Right cardiac atrium (tissue), 5 donors: ENCODE data around the gene KRT32. TPM values are rescaled to one million over a fixed set of nuclear protein-coding genes. Genes with fewer than 3 reads are reported as not detected.
A peak's percentile ranks its signal among the peaks of the same experiment; 100 is the strongest.

ENCODE experiments used
- ATAC-seq, 2 donors: fragments of 200-7000 bp; cut with Tn5 transposase; one replicate each; pipeline versions ENCODE4 v1.8.0 to v1.9.1; 2020; ENCODE audit warnings: moderate library complexity in 2 of 2, mild to moderate bottlenecking in 1 of 2
- DNase-seq, 3 donors: peaks; one replicate each; pipeline ENCODE4 v3.0.0-alpha.2; 2020
- H3K27ac ChIP-seq: one replicate; pipeline ENCODE4 v1.5.1; 2013; ENCODE audit warnings: mild to moderate bottlenecking, low read length, control low read depth, moderate library complexity
- H3K27me3 ChIP-seq: one replicate; pipeline ENCODE4 v1.6.1; 2013; ENCODE audit not compliant: control insufficient read depth, insufficient read depth
- H3K4me1 ChIP-seq: one replicate; pipeline ENCODE4 v1.6.1; 2013; ENCODE audit warnings: low read length; ENCODE audit not compliant: control insufficient read depth, insufficient read depth
- H3K4me3 ChIP-seq: one replicate; pipeline ENCODE4 v1.5.1; 2013; ENCODE audit warnings: low read length, control low read depth
- H3K9me3 ChIP-seq: one replicate; pipeline ENCODE4 v1.6.1; 2013; ENCODE audit warnings: low read length; ENCODE audit not compliant: control insufficient read depth
- WGBS: extraction: QIAGEN DNeasy Blood & Tissue Kit; methylation state at CpG from one replicate; pipeline ENCODE4 v1.1.7; 2013; 5-methylcytosine and 5-hydroxymethylcytosine counted together
- intact Hi-C, 4 donors: fragments of 100-400 bp; cut with DNase I; formaldehyde crosslinking; loops; one replicate each; pipeline versions ENCODE4 v1.11.0 to v1.14.0; 2022 to 2023
- polyA plus RNA-seq: library from polyadenylated mRNA; stranded (reverse); fragments of 200-250 nt; gene quantifications from one replicate; pipeline ENCODE4 v1.2.3, GENCODE V29; 2013
- total RNA-seq, 4 donors: library from RNA; stranded (reverse); fragmentation: NEBNext Ultra II Directional; extraction: Animal tissue kit (Norgen Biotek cat#: 25700); gene quantifications; one replicate each; pipeline ENCODE4 v1.2.1, GENCODE V29; 2021
- donor health status: healthy with polysubstance abuse.
- donor health status: DM: no; HTN: yes; CAD: no.
- donor health status: DM: no; HTN: no; CAD: no.
- donor health status: DM: no; HTN: yes; CAD: no; lungs with severe emphysema.
- donor health status: DM: yes; HTN: yes; CAD: no.

The KRT32 gene
- total and polyA plus RNA-seq, 5 donors: not detected

- H3K27ac ChIP-seq: no peak within 1 kb of the TSS
- intact Hi-C loops: no loop called here
- no peaks in the 10 kb centered on the region for H3K27me3 ChIP-seq
- WGBS: 85% methylated on average over 17 of the region's 17 CpGs
- H3K4me3 ChIP-seq: no peak within 1 kb of the TSS
- H3K9me3 ChIP-seq: no peaks in the 10 kb centered on the region
- DNase-seq (no peak), ATAC-seq (no peak)
- no peaks in the 10 kb centered on the region for H3K4me1 ChIP-seq
Measured at GRCh38 chr17:41505007-41505808, 38.0 kb upstream of the KRT32 start, which contains the start of gene KRT13. Gene KRT13, minus strand, starts transcription at chr17:41505612. Its CDS starts 62 bp downstream, at chr17:41505550.

- WGBS: 69% methylated on average over 8 of the region's 8 CpGs
- intact Hi-C loops: no loop called here
- H3K27me3 ChIP-seq: no peaks in the 10 kb centered on the region
- no peak overlapping the region for H3K27ac ChIP-seq
- DNase-seq: no peak
- no peak overlapping the region for H3K4me3 ChIP-seq
- no peak for ATAC-seq
- no peaks in the 10 kb centered on the region for H3K9me3 ChIP-seq
- H3K4me1 ChIP-seq: no peaks in the 10 kb centered on the region
Measured at GRCh38 chr17:41504246-41504977, 37.2 kb upstream of the KRT32 start.

- Histone ChIP-seq H3K27me3 (no peaks in the 10 kb centered on the region), H3K4me1 (no peaks in the 10 kb centered on the region), H3K9me3 (no peaks in the 10 kb centered on the region), H3K4me3 (no peak overlapping the region), H3K27ac (no peak overlapping the region)
- ATAC-seq: no peak
- WGBS: 79% methylated on average over 9 of the region's 9 CpGs
- DNase-seq: no peak
- intact Hi-C loops: no loop called here
Measured at GRCh38 chr17:41503202-41503601, 36.0 kb upstream of the KRT32 start.

- DNase-seq (no peak), ATAC-seq (peak in 1 of 2 donors; percentile 9)
- H3K27ac ChIP-seq: no peak overlapping the region
- H3K4me1 ChIP-seq: no peaks in the 10 kb centered on the region
- 58% methylated on average over 15 of the region's 15 CpGs for WGBS
- intact Hi-C loops: no loop called here
- H3K9me3 ChIP-seq: no peaks in the 10 kb centered on the region
- no peak overlapping the region for H3K4me3 ChIP-seq
- H3K27me3 ChIP-seq: no peaks in the 10 kb centered on the region
Measured at GRCh38 chr17:41500131-41500911, 33.1 kb upstream of the KRT32 start.

- DNase-seq (no peak), ATAC-seq (no peak)
- WGBS: 76% methylated on average over 5 of the region's 5 CpGs
- no peaks in the 10 kb centered on the region for H3K4me1 ChIP-seq
- intact Hi-C loops: no loop called here
- no peaks in the 10 kb centered on the region for H3K27me3 ChIP-seq
- H3K4me3 ChIP-seq: no peak overlapping the region
- no peak overlapping the region for H3K27ac ChIP-seq
- no peaks in the 10 kb centered on the region for H3K9me3 ChIP-seq
Measured at GRCh38 chr17:41499714-41500113, 32.5 kb upstream of the KRT32 start.

DNA sequence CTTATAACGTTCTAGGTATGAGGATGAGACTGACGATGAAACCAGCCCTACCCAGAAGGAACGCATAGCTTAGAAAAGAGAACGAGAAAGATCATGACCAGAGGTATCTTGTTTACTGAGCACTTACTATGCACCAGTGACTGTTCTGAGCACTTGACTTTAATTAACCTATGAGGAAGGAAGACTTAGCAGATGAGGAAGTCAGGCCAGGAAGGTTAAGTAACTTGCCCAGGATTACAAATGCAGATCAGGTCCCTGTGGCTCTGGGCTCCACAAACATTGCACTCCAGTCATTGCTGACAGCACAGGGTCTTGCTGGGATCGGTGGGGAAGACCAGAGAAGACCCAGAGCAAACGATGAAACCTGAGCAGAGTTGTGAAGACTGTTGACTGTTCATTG is 31.1 kb upstream of the KRT32 start:
- Histone ChIP-seq H3K27me3 (no peaks in the 10 kb centered on the region), H3K9me3 (no peaks in the 10 kb centered on the region), H3K4me3 (no peak overlapping the region), H3K27ac (no peak overlapping the region), H3K4me1 (no peaks in the 10 kb centered on the region)
- DNase-seq: no peak
- 53% methylated on average over 6 of the region's 6 CpGs for WGBS
- ATAC-seq: no peak
- intact Hi-C loops: no loop called here

DNA sequence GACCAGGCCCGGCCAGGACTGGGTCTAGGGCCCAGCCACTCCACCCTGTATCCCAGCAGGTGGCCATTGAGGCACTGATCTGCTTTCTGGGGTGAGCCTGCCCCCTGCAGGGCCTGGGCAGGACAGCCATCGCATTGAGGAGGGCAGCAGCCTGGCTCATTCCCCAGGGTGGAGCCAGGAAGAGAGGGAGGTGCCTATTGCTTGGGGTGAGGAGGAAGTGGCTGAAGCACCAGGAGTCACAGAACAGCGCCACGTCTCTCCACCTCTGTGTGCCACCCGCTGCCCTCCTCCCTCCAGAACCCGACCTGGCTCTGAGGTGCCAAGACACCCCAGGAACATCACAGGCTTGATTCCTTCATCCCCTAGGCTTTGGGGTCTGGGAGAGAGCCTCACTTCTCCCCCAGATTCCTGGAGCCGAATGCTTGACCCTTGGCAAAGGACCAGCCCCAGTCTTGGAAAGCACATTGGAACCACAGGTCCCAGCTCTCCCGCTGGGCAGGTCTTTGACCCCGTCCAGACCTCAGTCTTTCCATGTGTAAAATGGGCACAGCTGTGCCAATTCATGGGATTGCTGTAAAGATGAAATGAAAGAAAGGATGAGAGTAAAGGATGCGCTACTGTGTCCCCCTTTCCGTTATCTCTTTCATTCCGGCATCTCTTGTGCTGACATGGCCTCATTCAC is 29.8 kb upstream of the KRT32 start:
- peak; percentile 72 to 84 (median 84) for DNase-seq
- intact Hi-C loops: no loop called here
- H3K27me3 ChIP-seq: no peaks in the 10 kb centered on the region
- 54% methylated on average over 12 of the region's 12 CpGs for WGBS
- peak; percentile 80 to 91 for ATAC-seq
- no peaks in the 10 kb centered on the region for H3K9me3 ChIP-seq
- H3K4me1 ChIP-seq: peaks cover 3% of the 10 kb centered on the region
- no peak overlapping the region for H3K27ac ChIP-seq
- no peak overlapping the region for H3K4me3 ChIP-seq

DNA sequence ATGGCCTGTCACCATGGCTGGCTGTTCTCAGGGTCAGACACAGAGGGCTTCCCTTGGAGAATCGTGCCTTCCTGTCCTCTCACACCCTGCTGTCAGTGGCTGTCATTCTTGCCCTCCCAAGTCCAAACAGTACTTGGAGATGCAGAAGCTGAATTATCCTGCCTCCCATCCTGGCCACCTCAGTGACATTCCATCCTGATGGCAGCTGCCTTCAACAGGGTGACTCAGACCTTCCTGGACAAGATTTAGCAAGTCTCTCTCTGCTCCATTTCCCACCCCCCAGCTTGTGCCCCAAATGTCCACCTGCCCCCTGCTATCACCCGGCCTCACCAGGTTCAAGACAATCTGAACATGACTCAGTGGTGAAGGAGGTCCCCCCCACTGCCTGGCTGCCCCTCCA is 27.3 kb upstream of the KRT32 start:
- no peak for DNase-seq
- H3K4me3 ChIP-seq: no peak overlapping the region
- no peaks in the 10 kb centered on the region for H3K27me3 ChIP-seq
- H3K27ac ChIP-seq: no peak overlapping the region
- intact Hi-C loops: no loop called here
- 61% methylated on average over 2 of the region's 2 CpGs for WGBS
- peaks cover 3% of the 10 kb centered on the region for H3K4me1 ChIP-seq
- no peaks in the 10 kb centered on the region for H3K9me3 ChIP-seq
- no peak for ATAC-seq

DNA sequence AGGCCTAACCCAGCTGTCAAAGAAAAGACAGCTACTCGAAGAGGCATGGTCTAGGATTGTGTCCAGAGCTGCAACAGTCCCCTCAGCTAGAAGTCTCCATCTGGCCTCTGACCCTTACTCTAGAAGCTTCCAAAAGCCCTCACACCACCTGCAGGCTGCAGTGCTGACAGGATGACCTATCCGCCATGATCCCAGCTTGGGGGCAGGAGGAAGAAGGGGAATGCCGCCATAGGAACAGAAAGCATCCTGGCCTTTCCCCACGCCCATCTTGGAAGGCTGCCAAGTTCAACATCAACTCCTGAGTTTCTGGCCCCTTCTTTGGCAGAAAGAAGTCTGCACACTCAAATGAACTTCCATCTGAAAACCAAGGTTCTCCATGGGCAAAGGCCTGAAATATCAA is 25.6 kb upstream of the KRT32 start:
- no peaks in the 10 kb centered on the region for H3K9me3 ChIP-seq
- ATAC-seq (no peak), DNase-seq (peak in 1 of 3 donors; percentile 30)
- no peak overlapping the region for H3K4me3 ChIP-seq
- H3K27me3 ChIP-seq: no peaks in the 10 kb centered on the region
- 34% methylated on average over 4 of the region's 4 CpGs for WGBS
- H3K27ac ChIP-seq: no peak overlapping the region
- H3K4me1 ChIP-seq: peaks cover 3% of the 10 kb centered on the region
- intact Hi-C loops: no loop called here

GRCh38 chr17:41492351-41492750 is 25.2 kb upstream of the KRT32 start:
- no peaks in the 10 kb centered on the region for H3K27me3 ChIP-seq
- no peak overlapping the region for H3K4me3 ChIP-seq
- WGBS: 43% methylated on average over 6 of the region's 6 CpGs
- peaks cover 3% of the 10 kb centered on the region for H3K4me1 ChIP-seq
- intact Hi-C loops: no loop called here
- DNase-seq (no peak), ATAC-seq (peak in 1 of 2 donors; percentile 40)
- no peak overlapping the region for H3K27ac ChIP-seq
- no peaks in the 10 kb centered on the region for H3K9me3 ChIP-seq
